ENCODE results near the gene PLPP3.

Gene PLPP3

GRCh38 chr1:56522680-56523079 lies 56.7 kb downstream of the PLPP3 start:
- no peak for DNase-seq (ENCODE audit: low read depth)

- no peak for DNase-seq (ENCODE audit: low read depth)
These were observed 59.3 kb downstream of the PLPP3 start for GRCh38 chr1:56520016-56520601.

- no peak for DNase-seq (ENCODE audit: low read depth)
These were observed 61.8 kb downstream of the PLPP3 start for GRCh38 chr1:56517404-56518130.

GRCh38 chr1:56516539-56517252 lies 62.7 kb downstream of the PLPP3 start:
- DNase-seq (ENCODE audit: low read depth) = no peak

GRCh38 chr1:56515898-56516538 lies 63.3 kb downstream of the PLPP3 start:
- DNase-seq (ENCODE audit: low read depth) = no peak

- DNase-seq (ENCODE audit: low read depth) = no peak
These were observed 66.5 kb downstream of the PLPP3 start for GRCh38 chr1:56512724-56513494.

- no peak for DNase-seq (ENCODE audit: low read depth)
These were observed 67.6 kb downstream of the PLPP3 start for GRCh38 chr1:56511766-56512165.

- no peak for DNase-seq (ENCODE audit: low read depth)
These were observed 68.0 kb downstream of the PLPP3 start for GRCh38 chr1:56511364-56511763.

- DNase-seq (ENCODE audit: low read depth) = no peak
These were observed 68.7 kb downstream of the PLPP3 start for GRCh38 chr1:56510642-56511021.

- DNase-seq (ENCODE audit: low read depth) = no peak
These were observed 69.4 kb downstream of the PLPP3 start for GRCh38 chr1:56509713-56510641.

GRCh38 chr1:56508523-56508983 lies 70.8 kb downstream of the PLPP3 start:
- DNase-seq (ENCODE audit: low read depth) = no peak

GRCh38 chr1:56507925-56508522 lies 71.3 kb downstream of the PLPP3 start:
- no peak for DNase-seq (ENCODE audit: low read depth)

GRCh38 chr1:56506951-56507491 lies 72.3 kb downstream of the PLPP3 start:
- no peak for DNase-seq (ENCODE audit: low read depth)

GRCh38 chr1:56505792-56506743 lies 73.3 kb downstream of the PLPP3 start:
- no peak for DNase-seq (ENCODE audit: low read depth)

- no peak for DNase-seq (ENCODE audit: low read depth)
These were observed 76.6 kb downstream of the PLPP3 start for GRCh38 chr1:56502700-56503245.

- DNase-seq (ENCODE audit: low read depth) = no peak
These were observed 77.5 kb downstream of the PLPP3 start for GRCh38 chr1:56501888-56502287.

GRCh38 chr1:56501426-56501825 lies 77.9 kb downstream of the PLPP3 start:
- no peak for DNase-seq (ENCODE audit: low read depth)

All from activated T-helper 9 cell treated with anti-CD3 and anti-CD28 coated beads, Interleukin-2, amount 50 U/mL, for 16 hours (primary cell).